DND-41 (cell line): Measurements from ENCODE around the gene SLC1A4.
"Not testable (repeated sequence)": the region's sequence is repeated elsewhere in the genome, so short reads cannot be mapped to it uniquely, and the experiment has no call there.

ENCODE experiments used
- ATAC-seq: fragments of 200-7000 bp; cut with Tn5 transposase; 3 replicates; pipeline ENCODE4 v1.9.1; 2021; ENCODE audit warnings: low read depth; ENCODE audit not compliant: insufficient read depth
- DNase-seq: peaks from one replicate; pipeline ENCODE4 v3.0.0-alpha.2; 2020
- H2AFZ ChIP-seq: 2 replicates; pipeline ENCODE4 v1.6.0; 2012; ENCODE audit warnings: low read depth, low read length
- H3K27ac ChIP-seq: 2 replicates; pipeline ENCODE4 v1.5.1; 2012; ENCODE audit warnings: low read length, inconsistent platforms
- H3K27me3 ChIP-seq: fragments of 200-600 bp; sonication (generic); 2 replicates; pipeline ENCODE4 v1.6.0; 2012; ENCODE audit warnings: low read length, mild to moderate bottlenecking, inconsistent platforms; ENCODE audit not compliant: insufficient read depth, poor library complexity
- H3K36me3 ChIP-seq: 2 replicates; pipeline ENCODE4 v1.5.1; 2012; ENCODE audit warnings: low read length, inconsistent platforms; ENCODE audit not compliant: insufficient read depth
- H3K4me1 ChIP-seq: 2 replicates; pipeline ENCODE4 v1.5.1; 2012; ENCODE audit warnings: mild to moderate bottlenecking, low read length; ENCODE audit not compliant: insufficient read depth
- H3K4me2 ChIP-seq: 2 replicates; pipeline ENCODE4 v1.6.0; 2012; ENCODE audit warnings: mild to moderate bottlenecking, moderate library complexity, low read length, inconsistent platforms; ENCODE audit not compliant: insufficient read depth
- H3K4me3 ChIP-seq, 2 experiments: fragments of 200-600 bp in 1 of 2; shearing (Covaris generic) in 1 of 2; 2 replicates each; pipeline ENCODE4 v1.5.1; 2012 to 2016; ENCODE audit warnings: inconsistent platforms in 2 of 2, low read length in 2 of 2, mild to moderate bottlenecking in 2 of 2, low read depth in 1 of 2, moderate library complexity in 1 of 2
- H3K79me2 ChIP-seq: 2 replicates; pipeline ENCODE4 v1.6.0; 2012; ENCODE audit warnings: low read length, inconsistent platforms; ENCODE audit not compliant: insufficient read depth
- H3K9ac ChIP-seq: 2 replicates; pipeline ENCODE4 v1.6.0; 2012; ENCODE audit warnings: low read depth, mild to moderate bottlenecking, inconsistent platforms, low read length, moderate library complexity
- H3K9me3 ChIP-seq: 2 replicates; pipeline ENCODE4 v1.5.1; 2012; ENCODE audit warnings: low read length, moderate library complexity, mild to moderate bottlenecking, inconsistent platforms; ENCODE audit not compliant: insufficient read depth, severe bottlenecking
- H4K20me1 ChIP-seq: 2 replicates; pipeline ENCODE4 v1.6.0; 2012; ENCODE audit warnings: low read length; ENCODE audit not compliant: insufficient read depth
- CTCF ChIP-seq: IDR thresholded peaks from 2 replicates; pipeline ENCODE4 v1.5.1; 2012; ENCODE audit warnings: borderline replicate concordance, low read length, moderate library complexity, mild to moderate bottlenecking; ENCODE audit not compliant: poor library complexity, severe bottlenecking; ENCODE audit errors: extremely low read depth
- EZH2 ChIP-seq: IDR thresholded peaks from 3 replicates; pipeline ENCODE4 v1.6.1; 2012; ENCODE audit warnings: borderline replicate concordance, low read depth, mild to moderate bottlenecking, moderate library complexity, low read length, inconsistent platforms; ENCODE audit not compliant: severe bottlenecking

The SLC1A4 gene

GRCh38 chr2:64966017-64966416, 23.2 kb upstream of the SLC1A4 start:
- no peaks in the 10 kb centered on the region for H4K20me1 ChIP-seq
- no peak overlapping the region for H3K4me2 ChIP-seq
- no peak overlapping the region for H3K4me3 ChIP-seq
- ATAC-seq (no peak), DNase-seq (no peak)
- no peak overlapping the region for H3K27ac ChIP-seq
- no peaks in the 10 kb centered on the region for H3K4me1 ChIP-seq
- H3K9me3 ChIP-seq, result no peaks in the 10 kb centered on the region
- H3K79me2 ChIP-seq, result no peaks in the 10 kb centered on the region
- H3K36me3 ChIP-seq, result no peaks in the 10 kb centered on the region
- no peak overlapping the region for H3K9ac ChIP-seq
- no peaks in the 10 kb centered on the region for H3K27me3 ChIP-seq
- TF ChIP-seq CTCF, result no peak
- TF ChIP-seq EZH2, result no peak
- H2AFZ ChIP-seq, result no peak overlapping the region

- Histone ChIP-seq H3K4me2 (no peak overlapping the region), H3K4me1 (no peaks in the 10 kb centered on the region), H3K27ac (no peak overlapping the region), H2AFZ (no peak overlapping the region), H3K9ac (no peak overlapping the region), H3K79me2 (no peaks in the 10 kb centered on the region), H3K4me3 (no peak overlapping the region), H3K27me3 (no peaks in the 10 kb centered on the region), H4K20me1 (no peaks in the 10 kb centered on the region), H3K36me3 (no peaks in the 10 kb centered on the region), H3K9me3 (no peaks in the 10 kb centered on the region)
- TF ChIP-seq CTCF (no peak), EZH2 (no peak)
- no peak for DNase-seq
- no peak for ATAC-seq
These were observed 22.4 kb upstream of the SLC1A4 start for GRCh38 chr2:64966839-64967238.

DNA sequence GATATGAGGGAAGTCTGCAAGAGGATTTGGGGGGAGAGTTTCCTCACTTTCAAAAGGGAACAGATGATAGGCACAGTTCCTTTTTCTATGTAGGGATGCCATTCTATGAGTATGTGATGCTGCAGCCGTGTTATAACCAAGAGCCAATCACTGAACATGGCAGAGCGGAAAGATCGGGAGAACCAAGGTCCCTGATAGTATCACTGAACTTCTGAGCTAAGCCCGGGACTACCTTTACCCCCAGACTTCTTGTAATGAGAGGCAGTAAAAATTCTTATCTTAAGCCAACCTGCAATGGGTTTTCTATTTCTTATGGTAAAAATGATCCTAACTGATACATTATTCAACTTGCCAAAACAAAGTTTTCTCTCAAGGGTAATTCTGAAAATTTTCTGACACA, 21.6 kb upstream of the SLC1A4 start:
- ATAC-seq (no peak), DNase-seq (no peak)
- no peak overlapping the region for H3K4me2 ChIP-seq
- no peaks in the 10 kb centered on the region for H3K27me3 ChIP-seq
- no peaks in the 10 kb centered on the region for H3K79me2 ChIP-seq
- no peaks in the 10 kb centered on the region for H4K20me1 ChIP-seq
- no peaks in the 10 kb centered on the region for H3K4me1 ChIP-seq
- H3K27ac ChIP-seq, result no peak overlapping the region
- H3K9ac ChIP-seq, result no peak overlapping the region
- TF ChIP-seq EZH2 (no peak), CTCF (no peak)
- no peak overlapping the region for H3K4me3 ChIP-seq
- H2AFZ ChIP-seq, result no peak overlapping the region
- no peaks in the 10 kb centered on the region for H3K9me3 ChIP-seq
- H3K36me3 ChIP-seq, result no peaks in the 10 kb centered on the region

DNA sequence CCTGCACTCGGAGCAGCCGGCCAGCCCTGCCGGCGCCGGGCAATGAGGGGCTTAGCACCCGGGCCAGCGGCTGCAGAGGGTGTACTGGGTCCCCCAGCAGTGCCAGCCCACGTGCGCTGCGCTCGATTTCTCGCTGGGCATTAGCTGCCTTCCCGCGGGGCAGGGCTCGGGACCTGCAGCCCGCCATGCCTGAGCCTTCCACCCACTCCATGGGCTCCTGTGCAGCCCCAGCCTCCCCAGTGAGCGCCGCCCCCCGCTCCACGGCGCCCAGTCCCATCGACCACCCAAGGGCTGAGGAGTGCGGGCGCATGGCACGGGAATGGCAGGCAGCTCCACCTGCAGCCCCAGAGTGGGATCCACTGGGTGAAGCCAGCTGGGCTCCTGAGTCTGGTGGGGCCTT, 20.1 kb upstream of the SLC1A4 start:
- not testable (repeated sequence) for ATAC-seq, H3K36me3 ChIP-seq, H3K4me1 ChIP-seq, H3K27ac ChIP-seq, H3K4me3 ChIP-seq, DNase-seq, H4K20me1 ChIP-seq, H3K4me2 ChIP-seq, H3K79me2 ChIP-seq, H2AFZ ChIP-seq, H3K27me3 ChIP-seq, H3K9ac ChIP-seq, H3K9me3 ChIP-seq
